NCI-H2227 (cell line): ENCODE results near the gene HTR4.
"Not testable (repeated sequence)": the region's sequence is repeated elsewhere in the genome, so short reads cannot be mapped to it uniquely, and the experiment has no call there.

Source experiments
- DNase-seq: peaks from one replicate; lab custom pipeline; 2025; ENCODE audit not compliant: unreplicated experiment; lab: John Stamatoyannopoulos, UW

Gene HTR4

DNA sequence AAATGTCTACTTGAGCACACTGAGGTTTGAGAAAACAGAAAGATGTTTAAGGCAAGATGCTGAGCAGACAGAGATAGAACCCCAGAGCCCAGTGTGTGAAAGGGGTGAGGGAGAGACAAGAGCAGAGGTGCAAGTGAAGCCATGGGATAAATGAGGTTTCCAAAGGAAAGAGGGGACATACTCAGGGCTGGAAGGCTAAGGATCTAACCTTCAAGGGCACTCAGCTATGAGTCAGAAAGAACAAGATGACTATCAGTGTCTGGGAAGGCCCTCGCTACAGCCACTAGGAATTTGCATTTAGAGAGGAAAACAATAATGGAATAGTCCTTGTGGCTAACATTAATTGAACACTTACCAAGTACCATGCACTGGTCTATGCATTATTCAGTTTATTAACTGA, 113.7 kb downstream of the HTR4 start:
- DNase-seq: no peak

DNA sequence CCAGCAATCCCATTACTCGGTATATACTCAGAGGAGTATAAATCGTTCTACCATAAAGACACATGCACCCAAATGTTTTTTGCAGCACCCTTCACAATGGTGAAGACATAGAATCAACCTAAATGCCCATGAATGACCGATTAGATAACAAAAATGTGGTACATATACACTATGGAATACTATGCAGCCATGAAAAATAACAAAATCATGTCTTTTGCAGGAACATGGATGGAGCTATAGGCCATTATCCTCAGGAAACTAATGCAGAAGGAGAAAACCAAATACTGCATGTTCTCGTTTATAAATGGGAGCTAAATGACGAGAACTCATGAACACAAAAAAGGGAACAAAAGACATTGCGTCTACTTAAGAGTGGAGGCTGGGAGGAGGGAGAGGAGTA, 114.5 kb downstream of the HTR4 start:
- DNase-seq: no peak

DNA sequence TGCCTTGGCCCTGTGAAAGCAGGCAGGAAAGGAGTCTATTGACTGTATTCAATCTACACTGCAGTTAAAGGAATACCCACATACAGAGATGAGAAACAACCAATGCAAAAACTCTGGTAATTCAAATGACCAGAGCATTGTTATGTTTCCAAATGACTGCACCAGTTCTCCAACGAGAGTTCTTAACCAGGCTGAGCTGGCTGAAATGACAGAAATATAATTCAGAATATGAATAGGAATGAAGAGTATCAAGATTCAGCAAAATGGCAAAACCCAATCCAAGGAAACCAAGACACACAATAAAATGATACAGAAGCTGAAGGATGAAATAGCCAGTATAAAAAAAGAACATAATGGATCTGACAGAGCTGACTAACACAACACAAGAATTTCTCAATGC, 119.1 kb downstream of the HTR4 start:
- DNase-seq: no peak

DNA sequence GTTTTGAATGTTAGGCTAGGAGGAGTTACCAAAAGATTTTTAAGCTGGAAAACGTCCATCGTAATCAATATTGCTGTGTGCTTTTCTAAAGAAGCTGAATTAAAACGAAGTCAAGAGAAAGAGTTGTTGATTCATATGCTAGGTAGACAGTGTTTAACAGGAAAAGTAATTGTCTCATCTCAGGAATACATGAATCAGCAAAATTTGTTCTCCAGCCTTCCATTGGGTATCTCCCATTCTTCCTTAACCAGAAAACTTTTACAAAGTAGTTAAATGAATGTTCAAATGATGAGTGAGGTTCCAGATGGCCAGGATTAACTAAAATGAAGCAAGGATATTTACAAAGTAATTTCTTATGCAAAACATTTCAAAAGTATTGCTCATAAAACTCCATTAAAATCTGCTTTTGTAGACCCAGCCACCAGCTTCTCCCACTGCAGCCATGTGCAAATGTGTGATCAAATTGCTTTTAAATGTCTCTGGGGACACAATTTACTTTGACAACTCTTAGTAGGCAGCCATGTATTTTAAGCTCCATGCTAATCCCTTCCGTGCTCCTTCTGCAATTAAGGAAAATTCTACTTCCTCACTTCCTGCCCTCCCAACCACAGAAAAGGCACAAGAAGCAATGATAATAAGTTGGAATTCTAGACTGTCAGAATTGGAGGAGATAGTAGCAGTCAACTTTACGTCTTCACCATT, 121.2 kb downstream of the HTR4 start:
- no peak for DNase-seq

DNA sequence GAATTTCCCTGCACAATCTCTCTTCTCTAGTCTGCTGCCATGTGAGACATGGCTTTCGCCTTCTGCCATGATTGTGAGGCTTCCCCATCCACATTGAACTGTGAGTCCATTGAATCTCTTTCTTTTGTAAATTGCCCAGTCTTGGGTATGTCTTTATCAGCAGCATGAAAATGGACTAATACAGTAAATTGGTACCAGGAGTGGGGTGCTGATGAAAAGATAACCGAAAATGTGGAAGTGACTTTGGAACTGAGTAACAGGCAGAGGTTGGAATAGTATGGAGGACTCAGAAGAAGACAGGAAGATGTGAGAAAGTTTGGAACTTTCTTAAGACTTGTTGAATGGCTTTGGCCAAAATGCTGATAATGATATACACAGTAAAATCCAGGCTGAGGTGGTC, 124.9 kb downstream of the HTR4 start:
- not testable (repeated sequence) for DNase-seq

DNA sequence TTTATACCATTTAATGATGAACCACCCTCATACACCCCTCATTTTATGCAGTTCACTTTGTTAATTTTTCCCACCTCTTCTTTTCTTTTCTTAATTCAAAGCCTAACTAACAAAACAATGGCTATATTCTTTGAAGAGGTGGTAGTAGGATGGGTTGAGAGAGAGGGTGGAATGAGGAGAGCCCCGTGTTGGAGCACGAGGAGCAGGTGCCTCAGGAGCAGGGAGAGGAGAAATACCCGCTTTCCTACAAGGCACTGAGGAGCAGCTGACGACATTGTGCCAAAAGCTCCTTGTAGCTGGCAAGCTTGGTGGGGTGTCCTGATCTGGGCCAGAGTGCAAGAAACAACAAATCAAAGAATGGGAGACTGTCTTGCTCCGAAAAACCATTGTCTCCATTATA, 129.6 kb downstream of the HTR4 start:
- DNase-seq: no peak

DNA sequence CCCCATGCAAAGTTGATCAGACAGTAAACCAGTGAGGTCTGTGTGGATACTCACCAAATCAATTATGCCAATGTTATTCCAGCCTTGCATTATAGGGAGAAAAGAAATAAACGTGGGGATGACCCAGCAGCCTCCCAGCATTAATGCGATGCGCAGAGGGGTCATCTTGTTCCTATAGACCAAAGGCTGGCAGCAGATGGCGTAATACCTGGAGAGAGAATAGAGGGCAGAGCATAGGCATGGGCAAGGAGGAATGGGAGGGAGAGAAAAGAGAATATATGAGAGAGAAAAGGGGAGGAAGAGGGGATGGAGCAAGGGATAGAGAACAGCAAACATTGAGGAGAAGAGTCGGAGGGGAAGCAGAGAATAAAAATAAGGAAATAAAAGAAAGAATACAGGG, 131.2 kb downstream of the HTR4 start:
- DNase-seq: no peak

DNA sequence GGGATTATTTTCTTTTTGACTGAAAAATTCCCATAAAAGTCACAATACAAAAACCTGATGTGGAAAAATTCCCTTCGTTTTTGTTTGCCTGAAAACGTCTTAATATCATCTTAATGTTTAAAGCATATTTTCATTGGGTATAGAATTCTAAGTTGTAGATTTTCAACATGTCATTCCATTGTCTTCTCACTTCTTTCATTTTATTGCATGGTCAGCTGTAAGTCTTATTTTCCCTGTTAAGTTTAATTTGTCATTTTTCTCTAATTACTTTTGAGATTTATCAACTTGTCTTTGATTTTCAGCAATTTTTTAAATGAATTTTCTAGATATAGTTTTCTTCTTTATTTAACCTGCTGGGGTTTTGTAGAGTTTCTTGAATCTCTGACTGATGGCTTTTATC, 138.9 kb downstream of the HTR4 start:
- DNase-seq: no peak

DNA sequence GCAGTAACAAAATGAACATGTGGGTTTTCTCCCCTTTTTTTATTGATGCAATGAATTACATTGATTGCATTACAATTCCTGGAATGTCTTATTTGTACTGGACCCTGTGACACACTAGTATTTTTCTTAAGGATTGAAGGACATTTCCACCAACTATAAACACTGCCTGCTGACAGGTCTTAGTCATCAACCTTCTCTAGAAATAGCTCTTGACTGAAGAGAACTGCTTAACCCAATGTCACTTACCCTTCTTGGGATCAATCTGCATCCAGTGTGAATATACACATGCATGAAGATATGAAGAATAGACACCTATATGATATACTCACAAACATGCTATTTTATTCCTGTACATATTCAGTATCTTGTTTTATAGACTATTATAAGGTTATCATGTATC, 140.0 kb downstream of the HTR4 start:
- no peak for DNase-seq

DNA sequence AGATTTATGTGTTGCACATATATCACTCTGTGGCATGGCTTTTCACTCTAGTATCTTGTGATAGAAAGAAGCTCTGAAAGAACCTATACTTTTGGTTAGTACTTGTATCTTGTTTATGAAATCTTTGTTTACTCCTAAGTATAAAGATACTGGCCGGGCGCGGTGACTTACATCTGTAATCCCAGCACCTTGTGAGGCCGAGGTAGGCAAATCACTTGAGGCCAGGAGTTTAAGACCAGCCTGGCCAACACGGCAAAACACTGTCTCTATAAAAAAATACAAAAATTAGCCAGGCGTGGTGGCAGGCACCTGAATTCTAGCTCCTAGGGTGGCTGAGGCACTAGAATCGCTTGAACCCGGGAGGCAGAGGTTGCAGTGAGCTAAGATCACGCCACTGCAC, 141.8 kb downstream of the HTR4 start:
- DNase-seq: no peak

DNA sequence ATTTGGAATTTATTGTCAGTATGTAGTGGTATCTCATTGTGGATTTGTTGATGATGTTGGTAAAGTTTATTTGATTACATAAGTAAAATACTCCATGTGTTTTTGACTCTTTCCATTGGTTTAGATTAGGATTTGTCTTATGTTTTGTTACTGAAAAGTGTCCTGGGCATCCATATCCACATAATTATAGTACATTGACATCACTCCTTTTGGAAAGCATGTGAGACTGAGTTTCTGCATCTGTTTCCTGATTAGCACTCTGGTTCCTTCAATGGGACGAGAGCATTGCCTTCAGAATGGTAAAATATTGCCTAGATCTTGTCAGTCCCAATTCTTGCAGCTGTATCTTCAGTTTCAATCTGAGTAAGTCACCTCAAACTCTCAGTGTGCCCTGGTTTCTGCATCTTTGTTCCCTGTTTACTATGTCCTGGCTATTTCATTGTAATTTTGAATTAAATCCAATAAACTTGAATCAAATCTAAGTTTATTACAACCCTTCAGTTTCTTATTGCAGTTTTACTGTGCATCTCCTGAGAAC, 142.4 kb downstream of the HTR4 start:
- no peak for DNase-seq

DNA sequence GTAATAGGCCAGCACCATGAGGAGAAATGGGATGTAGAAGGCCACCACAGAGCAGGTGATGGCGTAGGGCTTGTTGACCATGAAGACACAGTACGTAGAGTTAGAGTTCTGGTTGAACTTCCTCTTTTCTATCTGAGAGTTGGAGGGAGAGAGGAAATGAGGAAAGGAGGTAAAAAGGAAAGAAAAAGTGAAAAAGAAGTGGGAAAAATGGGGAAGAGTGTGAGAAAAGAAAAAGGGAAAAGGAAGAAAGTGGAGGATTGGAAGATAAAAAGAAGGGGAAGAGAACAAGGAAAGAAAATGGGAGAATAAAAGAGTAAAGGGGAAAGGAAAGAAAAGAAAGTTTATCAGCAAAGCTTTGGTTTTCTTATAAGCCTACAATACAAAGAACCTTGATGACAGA, 144.4 kb downstream of the HTR4 start:
- DNase-seq: no peak

DNA sequence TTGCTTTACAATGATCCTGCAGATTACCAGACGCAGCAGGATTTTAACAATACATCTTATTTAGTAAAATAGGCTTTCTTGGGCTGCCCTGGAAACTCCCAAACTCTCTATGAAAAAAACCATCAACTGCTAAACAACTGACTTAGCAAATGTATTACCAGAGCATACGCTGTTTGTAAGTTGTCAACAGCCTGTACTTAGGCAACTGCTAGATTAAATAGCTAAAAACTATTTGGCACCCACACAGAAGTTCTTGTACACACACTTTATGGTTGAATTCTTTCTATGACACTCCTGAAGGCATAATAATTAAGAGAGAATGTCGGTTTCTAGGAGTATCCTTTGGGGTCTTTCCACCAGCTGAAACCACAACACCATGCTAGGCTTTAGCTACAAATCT, 146.7 kb downstream of the HTR4 start:
- DNase-seq: no peak

DNA sequence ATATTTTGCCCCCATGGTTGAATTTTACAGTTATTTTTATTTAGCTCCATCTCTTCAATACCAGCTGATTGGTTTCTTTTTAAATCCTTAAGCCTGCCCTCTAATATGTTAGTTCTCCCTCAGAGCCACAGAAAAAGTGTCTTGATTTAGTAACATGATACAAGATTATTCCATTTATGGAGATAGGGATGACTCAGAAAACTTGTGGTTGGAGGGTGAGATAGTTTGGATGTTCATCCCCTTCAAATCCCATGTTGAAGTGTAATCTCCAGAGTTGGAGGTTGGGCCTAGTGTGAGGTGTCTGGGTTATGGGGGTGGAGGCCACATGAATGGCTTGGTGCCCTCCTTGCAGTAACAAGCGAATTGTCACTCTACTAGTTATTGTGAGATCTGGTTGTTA, 154.9 kb downstream of the HTR4 start:
- DNase-seq: no peak

DNA sequence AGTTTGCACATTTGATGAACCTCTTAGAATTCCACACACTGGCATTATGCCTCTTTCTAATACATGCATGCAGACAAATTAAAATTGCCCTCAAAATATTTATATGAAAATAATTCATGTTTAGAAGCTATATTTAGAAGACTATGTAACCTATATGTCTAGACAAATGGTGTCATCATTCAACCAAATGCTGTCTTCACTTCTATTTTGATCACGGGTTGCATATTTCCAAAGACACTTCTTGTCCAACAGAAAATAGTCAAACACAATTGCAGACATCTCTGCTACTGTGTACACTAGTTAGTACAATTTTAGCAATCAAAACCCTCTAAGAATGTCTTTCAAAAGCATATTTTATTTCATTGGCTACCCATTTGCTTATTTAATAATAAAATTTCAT, 156.6 kb downstream of the HTR4 start:
- no peak for DNase-seq

DNA sequence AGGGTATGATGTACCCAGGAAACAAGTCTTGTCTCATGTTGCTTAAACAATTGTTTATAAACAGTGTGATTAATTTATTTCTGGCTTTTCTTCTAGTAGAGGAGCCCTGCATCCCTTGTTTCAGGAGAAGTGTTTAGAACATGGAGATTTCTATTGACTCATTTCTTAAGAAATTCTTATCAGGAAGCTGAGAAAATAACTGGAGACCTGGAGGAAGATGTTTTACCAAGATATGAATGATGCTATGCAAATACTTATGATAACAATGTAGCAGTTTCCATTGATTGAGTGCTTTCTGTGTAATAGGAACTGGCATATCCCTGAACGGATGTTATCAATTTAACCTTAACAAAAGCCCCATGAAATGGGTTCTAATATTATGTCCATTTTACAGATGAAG, 162.0 kb downstream of the HTR4 start:
- DNase-seq: no peak

DNA sequence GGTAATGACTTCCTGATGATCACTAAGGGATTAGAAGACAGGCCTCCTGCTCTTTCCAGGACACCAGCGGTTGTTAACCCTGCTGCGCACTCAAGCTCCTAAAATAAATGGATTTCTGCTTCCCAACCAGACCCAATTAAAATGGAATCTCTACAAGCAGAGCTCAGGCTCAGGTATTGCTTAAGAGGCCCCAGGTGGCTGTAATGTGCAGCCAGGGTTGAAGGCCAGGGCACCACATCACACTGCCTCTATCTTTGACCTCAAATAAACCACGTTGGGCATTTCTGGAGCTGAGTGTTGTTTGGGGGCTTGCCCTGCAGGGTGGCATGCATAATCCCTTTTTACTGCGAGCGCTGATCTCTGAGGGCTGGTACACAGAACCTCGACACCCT, 162.5 kb downstream of the HTR4 start:
- DNase-seq: no peak

DNA sequence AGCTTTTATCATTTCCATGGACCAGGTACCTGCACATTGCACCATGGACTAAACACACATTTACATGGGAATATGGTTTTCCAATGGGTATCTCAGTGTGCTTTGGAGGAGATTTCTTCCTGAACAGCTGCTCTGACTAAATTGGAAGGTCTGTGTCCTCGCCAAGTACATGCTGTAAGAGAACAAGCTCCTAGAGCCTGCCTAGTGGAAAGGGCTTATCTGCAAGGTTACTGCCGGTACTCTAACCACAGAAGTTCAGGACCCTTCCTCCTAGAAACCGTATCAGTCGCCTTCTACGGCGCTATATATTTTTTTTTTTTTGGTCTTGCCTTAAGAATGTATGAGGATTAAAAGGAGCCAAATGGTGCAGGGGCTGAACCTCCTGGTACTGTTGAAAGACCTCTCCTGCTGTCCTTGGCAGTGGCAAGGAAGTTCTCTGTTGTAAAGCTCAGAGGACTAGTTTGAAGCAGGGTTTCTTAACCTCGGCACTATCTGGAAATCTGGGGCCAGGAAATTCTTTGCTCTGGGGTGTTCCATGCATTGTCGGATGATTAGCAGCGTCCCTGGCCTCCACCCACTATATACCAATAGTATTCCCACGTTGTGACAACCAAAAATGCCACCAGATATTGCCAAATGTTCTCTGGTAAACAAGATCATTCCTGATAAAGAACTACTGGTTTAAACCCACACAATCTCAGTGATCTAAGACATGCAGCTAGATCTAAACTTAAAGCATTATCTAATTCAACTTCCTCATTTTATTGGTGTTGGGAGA, 163.1 kb downstream of the HTR4 start:
- no peak for DNase-seq

DNA sequence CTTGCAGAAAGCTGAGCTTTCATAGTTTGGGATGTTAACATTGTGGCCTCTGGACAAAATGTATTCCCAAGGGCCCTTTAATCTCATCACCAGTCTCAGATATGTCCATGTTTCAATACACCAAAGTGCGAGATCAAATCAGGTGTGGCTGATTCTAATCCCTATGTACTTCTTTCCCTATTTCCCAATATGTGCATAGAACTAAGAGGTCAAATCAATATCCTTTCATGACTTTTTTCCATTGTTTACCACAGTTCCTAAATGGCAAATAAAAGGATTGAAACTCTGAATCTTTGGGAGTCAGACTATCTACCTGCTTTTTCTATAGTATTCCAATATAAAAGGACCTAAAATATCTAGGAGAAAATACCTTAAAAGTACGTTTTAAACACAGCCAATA, 165.6 kb downstream of the HTR4 start:
- no peak for DNase-seq

DNA sequence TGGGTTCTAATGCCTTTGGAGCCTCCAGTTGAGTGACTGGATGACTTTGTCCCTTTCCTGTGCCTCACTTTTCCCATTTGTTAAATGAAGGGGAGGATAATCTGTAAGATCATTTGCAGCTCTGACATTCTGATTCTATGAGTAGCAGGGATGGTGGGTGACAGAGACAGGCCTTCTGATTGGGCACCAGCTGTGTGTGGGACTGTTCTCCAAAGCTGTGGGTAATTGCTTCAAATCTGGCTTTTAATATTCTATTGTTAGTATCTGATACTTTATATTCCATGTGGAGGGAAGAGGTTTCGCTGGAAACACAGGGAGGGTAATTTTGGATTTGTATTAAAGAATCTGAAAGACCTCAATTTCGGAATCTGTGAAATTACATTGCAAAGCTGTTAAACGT, 167.9 kb downstream of the HTR4 start:
- DNase-seq: no peak

DNA sequence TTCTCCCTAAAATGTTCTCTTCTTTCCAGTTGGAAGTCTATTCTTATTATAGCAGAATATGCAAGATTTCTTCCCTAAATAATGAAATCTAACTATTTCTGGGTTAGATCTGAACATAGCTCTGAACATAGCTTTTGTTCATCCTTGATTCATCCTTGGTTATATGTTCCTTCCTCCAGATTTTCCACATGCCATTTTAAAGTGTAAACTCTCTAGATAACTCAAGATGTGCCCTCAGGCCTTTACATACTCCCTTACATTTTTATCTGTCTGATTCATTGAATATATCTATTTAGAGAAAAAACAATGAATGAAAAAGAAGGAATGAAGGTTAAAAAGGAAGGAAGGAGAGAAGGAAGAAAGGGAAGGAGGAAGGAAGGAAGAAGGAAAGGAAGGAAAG, 169.7 kb downstream of the HTR4 start:
- DNase-seq: no peak

DNA sequence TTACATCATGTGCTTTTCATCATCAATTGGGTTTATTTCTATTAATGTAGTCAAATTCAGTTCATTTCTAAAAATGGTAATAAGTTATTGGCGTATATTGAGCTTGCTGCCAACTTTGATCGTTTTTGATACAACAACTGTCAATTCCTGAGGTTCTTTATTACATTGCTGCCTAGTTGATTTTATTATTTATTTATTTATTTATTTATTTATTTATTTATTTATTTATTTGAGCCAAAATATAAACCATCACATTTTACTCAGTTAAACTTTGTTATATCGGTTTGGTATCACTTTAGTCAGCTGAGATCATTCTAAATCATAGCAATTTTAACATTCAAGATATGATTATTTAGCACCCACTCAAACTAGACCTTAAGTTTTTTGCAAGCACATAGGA, 170.6 kb downstream of the HTR4 start:
- no peak for DNase-seq
